ENCODE measurements around the gene NPHP3.
"Not testable (repeated sequence)": the region's sequence is repeated elsewhere in the genome, so short reads cannot be mapped to it uniquely, and the experiment has no call there.

Gene NPHP3

GRCh38 chr3:132643366-132643765 is 78.8 kb downstream of the NPHP3 start:
- DNase-seq (ENCODE audit: low spot score), result no peak

GRCh38 chr3:132642539-132642847 is 79.7 kb downstream of the NPHP3 start:
- DNase-seq (ENCODE audit: low spot score), result no peak

GRCh38 chr3:132641837-132642538 is 80.2 kb downstream of the NPHP3 start:
- DNase-seq (ENCODE audit: low spot score), result peak; percentile 61

- not testable (repeated sequence) for DNase-seq (ENCODE audit: low spot score)
These were observed 80.8 kb downstream of the NPHP3 start for GRCh38 chr3:132641427-132641826.

GRCh38 chr3:132638706-132639105 is 83.5 kb downstream of the NPHP3 start:
- DNase-seq (ENCODE audit: low spot score), result no peak

- no peak for DNase-seq (ENCODE audit: low spot score)
These were observed 84.6 kb downstream of the NPHP3 start for GRCh38 chr3:132637590-132637989.

- no peak for DNase-seq (ENCODE audit: low spot score)
These were observed 87.2 kb downstream of the NPHP3 start for GRCh38 chr3:132635052-132635451.
